Measurements from ENCODE around the gene ZNF692.

The ZNF692 gene

GRCh38 chr1:248881261-248881660, 22.4 kb upstream of the ZNF692 start:
- no peak for DNase-seq (ENCODE audit: low read depth)

DNA sequence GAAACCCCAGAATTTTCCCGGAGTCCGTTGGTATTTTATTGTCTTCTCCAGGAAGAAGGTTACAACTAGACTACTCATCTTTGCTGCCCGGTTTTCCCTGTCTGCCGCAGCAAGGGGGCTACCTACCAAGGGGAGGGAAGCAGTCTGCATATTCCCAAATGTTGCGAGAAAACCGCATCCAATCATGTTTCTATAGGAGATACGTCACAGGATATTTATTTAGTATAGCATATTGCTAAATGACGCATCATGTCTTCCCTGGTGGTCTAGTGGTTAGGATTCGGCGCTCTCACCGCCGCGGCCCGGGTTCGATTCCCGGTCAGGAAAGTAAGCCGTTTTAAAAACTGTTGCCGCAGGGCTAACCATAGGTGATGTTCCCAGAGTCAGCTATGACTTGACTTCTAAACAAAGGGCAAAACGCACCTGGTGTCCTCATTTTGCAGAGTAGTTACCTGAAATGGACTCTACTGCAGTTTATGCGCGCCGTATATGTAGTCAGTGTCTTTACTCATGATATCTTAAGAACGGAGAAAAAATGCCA, 15.2 kb upstream of the ZNF692 start:
- DNase-seq (ENCODE audit: low read depth): peak; percentile 83

- peak; percentile 97 for DNase-seq (ENCODE audit: low read depth)
Observed at GRCh38 chr1:248873409-248873992, 14.6 kb upstream of the ZNF692 start.

- DNase-seq (ENCODE audit: low read depth): peak; percentile 53
Observed at GRCh38 chr1:248872752-248873408, 14.0 kb upstream of the ZNF692 start.

DNA sequence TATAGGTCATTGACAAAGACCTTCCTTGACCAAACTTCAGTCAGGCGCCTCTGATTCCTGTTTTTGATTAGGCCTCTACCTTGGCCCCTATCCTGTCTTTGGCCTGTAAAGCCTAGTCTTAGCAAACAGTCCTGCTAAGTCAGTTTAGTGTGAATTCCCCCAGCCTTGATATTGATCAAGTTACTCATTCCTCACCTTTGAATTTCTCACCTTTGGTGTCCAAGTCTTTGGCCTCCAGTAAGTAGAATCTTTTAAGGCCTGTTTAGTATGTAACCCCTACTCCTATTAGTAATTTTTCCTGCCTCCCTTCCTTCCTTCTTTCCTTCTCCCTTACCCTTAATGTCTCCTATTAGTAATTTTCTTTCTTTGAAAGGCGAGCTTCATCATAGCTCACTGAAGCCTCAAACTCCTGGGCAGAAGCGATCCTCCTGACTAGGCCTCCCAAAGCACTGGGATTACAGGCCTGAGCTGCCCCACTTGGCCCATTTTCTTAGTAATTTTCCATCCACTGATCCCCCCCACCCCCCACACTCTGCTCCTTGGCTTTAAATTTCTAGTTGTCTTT, 13.0 kb upstream of the ZNF692 start:
- no peak for DNase-seq (ENCODE audit: low read depth)

- peak; percentile 75 for DNase-seq (ENCODE audit: low read depth)
Observed at GRCh38 chr1:248862998-248863881, 4.4 kb upstream of the ZNF692 start.

DNA sequence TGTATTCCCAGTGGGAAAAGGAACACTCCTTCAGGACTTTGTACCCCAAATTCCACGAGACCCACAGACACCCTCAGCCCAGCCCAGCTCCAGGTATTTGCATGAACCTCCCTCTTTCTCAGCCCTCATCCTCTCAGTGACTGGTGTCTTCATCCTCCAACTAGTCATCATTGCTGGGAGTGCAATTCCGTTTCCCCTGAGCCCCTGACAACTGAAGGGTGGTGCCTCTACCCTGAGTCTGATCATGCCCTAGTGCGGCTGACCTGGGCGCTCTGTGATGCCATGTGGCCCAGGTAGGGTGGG, 3.8 kb upstream of the ZNF692 start:
- no peak for DNase-seq (ENCODE audit: low read depth)

- no peak for DNase-seq (ENCODE audit: low read depth)
Observed at GRCh38 chr1:248861616-248862015, 2.7 kb upstream of the ZNF692 start.

DNA sequence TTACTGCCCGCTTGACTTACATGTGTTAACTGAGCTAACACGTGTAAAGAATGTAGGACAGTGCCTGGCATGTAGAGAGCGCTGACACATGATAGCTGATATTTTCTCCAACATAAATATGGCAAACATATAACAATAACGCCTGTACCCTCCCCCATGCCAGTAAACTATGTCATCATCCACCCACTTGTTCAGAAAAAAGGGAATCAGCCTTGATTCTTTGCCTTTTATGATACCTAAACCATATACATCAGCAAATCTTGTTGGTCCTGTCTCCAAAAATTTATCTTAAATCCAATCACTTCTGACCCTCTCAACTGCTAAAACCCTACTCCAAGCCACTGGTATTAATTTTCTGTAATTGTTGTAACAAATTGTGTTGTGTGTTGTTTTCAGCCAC, 1.1 kb upstream of the ZNF692 start:
- DNase-seq (ENCODE audit: low read depth): no peak

GRCh38 chr1:248858096-248858890, 592 bp downstream of the ZNF692 start:
- DNase-seq (ENCODE audit: low read depth): no peak

GRCh38 chr1:248857749-248858095, 1.2 kb downstream of the ZNF692 start:
- no peak for DNase-seq (ENCODE audit: low read depth)

DNA sequence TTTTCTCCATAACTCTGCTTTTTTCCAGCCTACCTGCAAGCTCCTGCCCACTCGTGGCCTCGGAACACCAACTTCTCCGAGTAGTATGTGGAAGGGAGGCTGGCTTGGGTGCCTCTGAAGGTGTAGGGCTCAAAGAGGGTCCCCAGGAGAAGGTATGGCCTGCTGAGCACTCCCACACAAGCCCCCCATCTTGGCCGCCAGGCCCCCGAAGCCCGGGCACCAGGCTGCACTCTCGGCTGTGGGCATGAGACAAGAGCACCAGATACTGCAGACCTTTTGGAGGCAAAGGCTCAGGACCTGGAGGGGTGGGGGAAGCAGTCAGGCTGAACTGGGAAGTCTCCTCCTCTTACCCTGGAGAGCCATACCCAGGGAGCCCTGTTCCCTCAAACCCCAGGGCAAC, 1.7 kb downstream of the ZNF692 start:
- no peak for DNase-seq (ENCODE audit: low read depth)

DNA sequence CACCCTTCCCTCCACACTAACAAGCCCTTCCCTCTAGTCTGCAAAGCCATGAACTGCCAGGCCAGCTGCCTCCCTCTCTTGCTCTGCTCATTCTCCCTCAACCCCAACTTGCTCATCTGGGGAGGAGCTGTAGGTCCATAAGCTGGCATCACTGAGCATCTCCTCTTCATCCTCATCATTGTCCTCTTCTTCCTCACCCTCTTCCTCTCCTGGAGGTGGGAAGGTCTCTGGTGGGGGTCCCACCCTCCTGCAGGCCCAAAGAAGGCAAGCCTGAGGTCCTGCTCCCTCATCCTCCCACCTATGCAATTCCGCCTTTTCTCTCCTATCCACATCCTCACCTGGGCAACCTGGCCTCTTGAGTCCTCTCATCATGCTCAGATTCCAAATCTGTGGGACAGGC, 2.7 kb downstream of the ZNF692 start:
- no peak for DNase-seq (ENCODE audit: low read depth)

GRCh38 chr1:248855580-248855979, 3.3 kb downstream of the ZNF692 start:
- no peak for DNase-seq (ENCODE audit: low read depth)

GRCh38 chr1:248853663-248854375, 5.1 kb downstream of the ZNF692 start:
- DNase-seq (ENCODE audit: low read depth): no peak

DNA sequence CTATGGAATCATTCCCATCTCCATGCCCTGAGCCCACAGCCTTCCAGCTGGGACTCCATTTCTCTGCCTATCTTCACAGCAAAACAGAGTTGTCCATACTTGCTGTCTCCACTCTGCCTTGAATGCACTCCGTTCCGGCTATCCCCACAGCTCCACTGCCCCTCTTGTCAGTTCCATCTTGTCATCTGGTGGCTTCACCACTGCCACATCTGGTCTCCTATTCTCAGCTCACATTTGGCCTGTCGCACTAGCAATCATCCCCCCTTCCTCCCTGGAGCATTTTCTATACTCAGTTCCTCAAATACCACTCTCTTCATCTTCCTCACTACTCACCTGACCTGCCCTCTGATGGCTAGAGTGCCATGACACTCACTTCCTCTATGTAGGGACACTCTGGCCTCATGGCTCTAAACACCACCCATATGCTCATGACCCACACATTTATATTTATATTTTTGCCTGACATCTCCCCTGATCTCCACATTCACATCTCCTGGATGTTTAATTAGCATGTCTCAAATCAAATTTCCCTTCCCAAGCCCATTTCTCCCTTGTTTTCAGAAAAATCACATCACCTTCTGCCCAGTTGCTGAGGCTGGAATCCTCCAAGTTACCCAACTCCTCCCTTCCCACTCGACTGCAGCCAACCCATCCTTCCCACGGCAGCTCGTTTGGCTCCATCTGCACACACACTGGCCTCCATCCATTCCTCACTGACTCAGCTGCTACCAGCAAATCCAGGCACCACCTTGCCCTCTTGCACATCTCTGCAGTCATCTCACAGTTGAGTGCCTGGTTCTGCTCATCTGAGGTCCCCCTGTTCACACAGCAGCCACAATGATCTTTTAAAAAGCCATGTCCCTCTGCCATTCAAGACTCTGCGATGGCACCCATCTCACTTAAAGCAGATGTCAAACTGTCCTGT, 6.1 kb downstream of the ZNF692 start:
- no peak for DNase-seq (ENCODE audit: low read depth)

- DNase-seq (ENCODE audit: low read depth): no peak
Observed at GRCh38 chr1:248851390-248851789, 7.5 kb downstream of the ZNF692 start.

DNA sequence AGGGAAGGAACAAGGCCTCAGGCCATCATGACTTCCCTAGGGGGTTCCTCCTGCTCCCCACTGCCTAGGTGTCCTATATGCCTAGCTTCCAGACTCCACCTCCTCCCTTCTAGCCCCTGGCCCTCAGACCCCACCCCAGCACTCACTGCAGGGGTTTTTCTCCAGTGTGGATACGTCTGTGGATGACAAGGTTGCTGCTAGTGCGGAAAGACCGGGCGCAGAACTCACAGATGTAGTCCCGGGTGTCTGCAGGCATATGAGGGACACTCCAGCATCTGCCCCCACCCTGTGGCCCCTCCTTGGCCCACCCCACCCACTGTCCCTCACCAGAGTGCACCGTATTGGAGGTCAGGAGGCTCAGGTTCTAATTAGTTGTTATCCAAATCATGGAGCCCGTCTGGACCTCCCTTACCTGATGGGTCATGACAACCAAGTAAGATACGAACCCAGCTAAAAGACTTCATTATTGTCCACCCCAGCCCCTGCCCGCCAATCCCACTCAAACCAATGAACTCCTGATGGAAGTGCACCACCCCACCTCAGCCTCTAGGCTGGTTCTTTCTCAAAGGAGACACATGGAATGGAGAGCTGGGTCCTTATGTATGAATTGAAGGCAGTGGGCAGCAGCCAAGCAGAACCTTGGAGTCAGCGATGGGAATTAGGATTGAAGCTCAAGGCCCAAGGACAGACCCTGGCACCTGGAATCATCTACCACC, 8.2 kb downstream of the ZNF692 start:
- DNase-seq (ENCODE audit: low read depth): no peak

GRCh38 chr1:248850124-248850523, 8.8 kb downstream of the ZNF692 start:
- DNase-seq (ENCODE audit: low read depth): no peak

DNA sequence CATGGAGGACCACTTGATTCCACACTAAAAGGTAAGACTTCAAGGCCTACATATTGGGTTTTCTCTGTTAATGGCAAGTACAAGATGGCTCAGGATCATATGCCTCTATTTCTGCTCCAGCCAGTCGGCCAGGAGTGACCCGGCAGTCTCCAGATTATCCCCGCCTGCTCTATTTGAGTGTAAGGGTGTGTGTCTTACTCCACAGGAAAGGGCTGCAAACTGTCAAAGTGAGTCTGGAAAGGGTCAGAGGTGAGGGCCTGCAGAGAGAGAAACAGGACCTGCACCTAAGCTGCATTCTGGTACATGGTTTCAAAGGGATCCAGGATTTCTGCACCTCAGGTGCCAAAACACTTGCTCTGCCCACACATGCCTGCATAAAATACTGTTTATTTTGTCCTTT, 9.2 kb downstream of the ZNF692 start:
- no peak for DNase-seq (ENCODE audit: low read depth)

All from activated T-cell treated with anti-CD3 and anti-CD28 coated beads for 24 hours (primary cell).